Right kidney (tissue), 1 donor: ENCODE data around the gene ATAD3A.
"Not testable (repeated sequence)": the region's sequence is repeated elsewhere in the genome, so short reads cannot be mapped to it uniquely, and the experiment has no call there.

Experiments
- DNase-seq: peaks from one replicate; pipeline ENCODE4 v3.0.0-alpha.2; 2016

The ATAD3A gene

DNA sequence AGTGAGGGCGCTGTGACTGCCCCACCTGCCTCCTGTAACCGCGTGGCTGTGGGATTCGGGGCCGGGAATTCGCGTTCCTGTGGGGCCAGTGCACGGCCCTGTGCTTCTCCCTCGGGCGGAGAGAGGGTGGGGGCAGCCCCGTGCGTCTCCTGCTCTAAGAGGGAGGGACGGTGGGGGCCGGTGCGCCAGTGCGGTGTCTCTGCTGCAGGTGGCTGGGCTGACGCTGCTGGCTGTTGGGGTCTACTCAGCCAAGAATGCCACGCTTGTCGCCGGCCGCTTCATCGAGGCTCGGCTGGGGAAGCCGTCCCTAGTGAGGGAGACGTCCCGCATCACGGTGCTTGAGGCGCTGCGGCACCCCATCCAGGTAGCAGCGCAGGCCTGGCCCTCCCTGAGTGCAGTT, 10.6 kb downstream of the ATAD3A start:
- not testable (repeated sequence) for DNase-seq

DNA sequence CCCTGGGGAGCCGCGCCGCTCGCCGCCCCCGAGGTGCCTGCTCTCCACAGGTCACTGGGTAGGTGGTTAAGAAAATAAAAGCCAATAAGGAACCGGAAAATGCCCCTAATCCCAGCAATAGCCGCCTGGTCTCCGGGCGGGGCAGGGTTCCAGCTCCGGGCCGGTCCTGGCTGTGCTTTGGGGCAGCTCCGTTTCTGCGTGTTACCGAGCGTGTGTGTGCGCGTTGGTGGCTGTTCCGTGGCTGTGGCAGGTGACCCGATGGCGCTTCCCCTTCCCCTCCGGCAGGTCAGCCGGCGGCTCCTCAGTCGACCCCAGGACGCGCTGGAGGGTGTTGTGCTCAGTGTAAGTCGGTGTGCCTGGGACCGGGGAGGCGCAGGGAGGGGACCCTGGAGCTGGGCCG, 11.3 kb downstream of the ATAD3A start:
- not testable (repeated sequence) for DNase-seq

DNA sequence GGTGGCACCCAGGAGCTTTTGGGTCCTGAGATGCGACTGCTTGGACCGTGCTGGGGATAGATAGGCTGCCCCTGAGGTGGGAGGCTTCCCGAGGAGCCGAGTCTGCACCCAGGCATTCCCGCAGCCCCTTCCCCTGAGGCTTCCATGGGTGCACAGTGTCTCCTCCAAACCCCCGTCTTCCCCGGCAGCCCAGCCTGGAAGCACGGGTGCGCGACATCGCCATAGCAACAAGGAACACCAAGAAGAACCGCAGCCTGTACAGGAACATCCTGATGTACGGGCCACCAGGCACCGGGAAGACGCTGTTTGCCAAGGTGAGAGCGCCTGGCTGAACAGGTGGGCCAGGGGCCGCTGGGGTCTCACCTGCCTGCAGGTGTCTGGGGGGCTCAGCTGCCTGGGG, 11.7 kb downstream of the ATAD3A start:
- DNase-seq, result not testable (repeated sequence)

DNA sequence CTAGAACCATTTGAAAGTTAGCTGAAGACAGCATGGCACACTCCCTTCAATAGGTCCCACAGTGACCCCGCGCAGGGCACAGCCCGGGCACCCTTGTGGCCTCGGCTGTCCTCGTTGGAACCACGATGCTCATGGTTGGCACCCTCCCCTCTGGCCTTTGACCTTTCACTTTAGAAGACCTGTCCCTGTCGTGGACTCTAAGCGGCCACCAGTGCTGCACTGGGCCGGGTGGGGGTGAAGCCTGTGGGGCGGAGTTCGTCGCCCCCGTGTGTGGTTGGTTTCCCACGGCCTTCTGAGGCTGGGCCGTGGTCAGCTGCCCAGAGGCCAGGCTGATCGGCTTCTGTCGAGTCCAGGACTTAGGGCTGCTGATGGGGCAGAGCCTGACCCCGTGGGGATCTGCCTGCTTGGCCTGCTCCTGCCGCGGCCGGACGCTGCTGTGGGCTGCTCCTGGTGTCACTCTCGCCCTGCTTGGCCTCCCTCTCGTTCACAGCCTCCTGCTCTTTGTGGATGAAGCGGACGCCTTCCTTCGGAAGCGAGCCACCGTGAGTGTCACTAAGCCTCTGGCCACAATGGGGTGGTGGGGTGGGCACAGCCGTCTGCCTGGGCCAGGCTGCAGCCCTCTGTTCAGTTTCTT, 12.9 kb downstream of the ATAD3A start:
- DNase-seq, result not testable (repeated sequence)

DNA sequence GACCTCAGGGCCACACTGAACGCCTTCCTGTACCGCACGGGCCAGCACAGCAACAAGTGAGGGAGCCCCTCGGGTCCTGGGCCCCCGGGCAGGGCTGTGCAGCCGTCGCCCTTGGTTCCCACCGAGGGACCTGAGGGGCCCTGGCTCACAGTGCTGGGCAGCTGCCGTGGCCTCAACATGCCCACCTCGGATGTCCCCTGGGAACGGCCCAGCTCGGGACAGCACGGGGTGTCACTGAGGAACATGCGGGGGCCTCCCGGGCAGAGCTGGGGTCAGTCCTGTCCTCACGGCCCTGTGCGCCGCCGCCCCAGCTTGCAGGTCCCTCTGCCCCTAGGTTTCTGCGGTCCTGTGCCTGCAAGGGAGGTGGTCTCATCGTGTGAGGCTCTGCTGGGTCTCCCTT, 14.5 kb downstream of the ATAD3A start:
- DNase-seq, result not testable (repeated sequence)

DNA sequence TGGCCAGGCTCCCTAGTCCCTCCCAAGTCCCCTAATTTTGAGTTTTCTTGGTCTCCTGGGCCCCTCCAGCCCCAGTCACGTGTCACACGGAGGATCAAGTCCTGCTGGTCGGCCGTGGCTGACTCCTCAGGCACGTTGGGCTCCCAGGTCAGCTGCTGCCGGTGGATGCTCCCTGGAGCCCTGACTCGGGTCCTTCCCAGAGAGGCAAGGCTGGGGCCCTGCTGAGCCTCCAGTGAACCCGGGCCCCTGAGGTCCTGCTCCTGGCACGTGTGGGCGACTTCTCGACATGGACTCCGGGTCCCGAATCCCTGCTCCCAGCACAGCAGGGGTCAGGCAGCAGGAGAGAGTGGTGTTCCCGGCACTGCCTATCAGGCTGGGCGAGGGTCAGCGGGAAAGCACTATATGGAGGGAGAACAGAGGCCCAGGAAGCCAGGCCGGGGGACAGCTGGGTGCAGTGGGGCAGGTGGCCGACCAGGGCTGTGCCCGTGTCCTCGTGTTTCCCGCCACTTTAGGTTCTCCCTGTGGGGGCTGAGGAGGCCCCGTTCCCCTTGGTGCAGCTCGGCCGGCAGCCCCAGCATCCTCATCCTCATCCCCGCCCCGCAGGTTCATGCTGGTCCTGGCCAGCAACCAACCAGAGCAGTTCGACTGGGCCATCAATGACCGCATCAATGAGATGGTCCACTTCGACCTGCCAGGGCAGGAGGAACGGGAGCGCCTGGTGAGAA, 15.3 kb downstream of the ATAD3A start:
- no peak for DNase-seq

DNA sequence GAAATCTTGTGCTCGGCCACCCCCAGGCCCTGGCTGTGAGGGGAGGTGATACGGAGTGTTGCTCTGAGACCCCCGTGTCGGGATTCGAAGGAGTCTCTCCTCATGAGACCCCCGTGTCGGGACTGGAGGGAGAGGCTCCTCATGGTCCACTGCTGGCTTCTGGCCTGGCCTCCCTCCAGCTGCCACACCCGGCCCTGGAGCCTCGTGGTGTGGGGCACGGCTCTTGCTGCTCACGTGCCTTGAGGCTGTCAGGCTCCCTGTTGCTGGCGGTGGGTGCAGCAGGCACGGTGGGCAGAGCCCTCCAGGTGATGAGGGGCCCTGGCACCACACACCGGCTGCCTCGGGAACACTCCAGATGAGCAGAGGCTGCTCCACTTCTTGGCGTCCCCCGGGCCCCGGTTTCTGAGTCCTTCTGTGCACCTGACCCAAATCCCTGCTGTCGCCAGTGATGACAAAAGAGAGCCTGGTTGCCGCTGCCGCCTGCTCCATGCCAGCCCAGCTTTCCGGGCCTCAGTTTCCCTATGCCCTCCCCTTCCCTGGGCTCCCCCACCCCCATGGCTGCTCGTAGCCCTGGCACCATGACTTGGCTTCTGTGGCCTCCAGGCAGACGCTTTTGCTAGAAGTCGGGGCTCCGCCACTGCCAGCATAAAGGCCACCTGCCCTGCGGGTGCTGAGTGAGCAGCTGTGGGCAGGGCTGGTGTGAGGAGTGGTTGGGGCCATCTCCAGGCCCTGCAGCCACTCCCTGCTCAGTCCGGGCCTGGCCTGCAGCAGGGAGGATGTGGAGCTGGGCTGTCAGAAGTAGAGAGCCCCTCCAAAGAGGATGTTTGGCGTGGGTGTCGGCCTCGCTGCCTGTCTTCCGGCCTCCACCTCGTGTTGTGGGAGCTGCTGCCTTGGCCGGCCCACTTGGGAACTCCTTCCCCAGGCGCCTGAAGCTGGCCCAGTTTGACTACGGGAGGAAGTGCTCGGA, 16.6 kb downstream of the ATAD3A start:
- DNase-seq, result no peak

DNA sequence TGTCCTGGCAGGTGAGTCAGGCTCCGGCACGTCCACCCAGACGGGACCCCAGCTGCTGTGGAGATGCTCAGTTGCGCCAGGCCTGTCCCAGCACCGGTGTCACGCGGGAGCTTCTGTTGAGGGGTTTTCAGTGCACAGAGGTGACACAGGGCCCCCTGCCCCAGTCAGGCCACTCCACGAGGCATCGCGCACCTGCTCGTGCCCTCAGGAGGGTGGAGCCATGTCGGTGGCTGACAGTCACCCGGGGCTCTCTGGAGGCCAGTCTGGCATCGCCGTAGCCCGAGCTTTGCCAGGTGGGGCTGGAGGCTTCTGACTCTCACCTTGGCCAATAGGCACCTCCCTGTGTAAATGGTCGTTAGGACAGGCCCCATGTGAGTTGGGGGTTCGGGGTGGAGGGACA, 17.4 kb downstream of the ATAD3A start:
- DNase-seq, result no peak

DNA sequence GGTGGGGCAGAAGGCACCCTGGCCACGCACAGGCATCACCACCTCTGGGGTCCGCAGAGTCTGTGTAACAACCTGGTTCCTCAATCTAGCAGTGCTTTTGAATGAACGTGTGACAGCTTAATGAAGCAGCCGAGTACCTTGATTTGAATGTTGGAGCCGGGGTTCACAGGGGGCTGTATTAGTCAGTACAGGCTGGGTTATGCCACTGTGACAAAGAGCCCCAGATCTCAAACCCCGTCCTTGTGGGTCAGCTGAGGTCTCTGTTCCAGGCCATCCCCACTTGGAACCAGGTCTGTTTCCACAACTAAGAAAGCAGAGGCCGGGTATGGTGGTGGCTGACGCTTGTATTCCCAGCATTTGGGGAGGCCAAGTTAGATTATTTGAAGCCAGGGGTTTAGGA, 18.0 kb downstream of the ATAD3A start:
- no peak for DNase-seq

DNA sequence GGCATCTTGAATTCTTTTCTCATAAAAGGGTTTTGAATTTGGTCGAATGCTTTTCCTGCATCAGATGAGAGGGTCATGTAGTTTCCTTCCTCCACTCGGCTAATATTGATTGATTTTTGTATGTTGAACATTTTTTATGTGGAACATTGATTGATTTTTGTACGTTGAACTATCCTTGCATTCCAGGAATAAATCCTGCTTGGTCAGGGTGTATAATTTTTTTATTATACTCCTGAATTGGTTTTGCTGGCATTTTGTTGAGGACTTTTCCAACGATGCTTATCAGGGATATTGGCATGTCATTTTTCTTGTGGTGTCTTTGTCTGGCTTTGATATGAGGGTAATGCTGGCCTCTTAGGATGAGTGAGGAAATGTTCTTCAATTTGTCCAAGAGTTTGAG, 20.0 kb downstream of the ATAD3A start:
- DNase-seq, result no peak

DNA sequence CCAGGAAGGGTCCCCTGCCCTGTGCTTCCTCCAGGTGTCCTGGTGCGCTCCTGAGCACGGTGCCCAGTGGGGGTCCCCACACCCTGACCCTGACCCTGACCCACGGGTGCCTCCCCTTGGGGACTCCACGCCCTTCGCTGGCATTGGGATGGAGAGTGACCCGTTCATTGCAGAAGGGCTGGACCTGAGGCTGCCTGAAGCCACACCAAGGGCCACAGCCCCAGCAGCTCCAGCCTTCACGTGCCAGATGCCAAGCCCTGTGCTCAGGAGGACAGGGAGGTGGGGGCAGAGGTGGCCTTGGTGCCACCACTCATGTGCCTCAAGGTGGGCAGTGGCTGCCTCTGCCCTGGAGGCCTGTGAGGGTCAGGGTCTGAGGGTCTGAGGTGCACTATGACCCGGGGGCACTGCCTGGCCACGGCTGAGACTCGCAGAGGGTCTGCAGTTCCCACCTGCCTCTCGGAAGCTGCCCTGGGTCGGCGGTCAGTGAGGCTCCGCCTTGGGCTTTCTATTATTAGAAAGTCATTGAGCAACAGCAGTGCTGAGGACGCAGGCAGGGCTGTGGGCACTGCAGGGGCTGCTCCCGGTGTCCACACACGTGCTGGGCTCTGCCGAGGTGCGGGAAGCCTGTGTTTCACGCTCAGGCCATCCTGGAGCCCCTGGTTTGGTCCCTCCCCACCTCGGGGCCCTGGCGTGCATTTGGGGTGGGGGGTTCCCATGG, 21.4 kb downstream of the ATAD3A start:
- not testable (repeated sequence) for DNase-seq

DNA sequence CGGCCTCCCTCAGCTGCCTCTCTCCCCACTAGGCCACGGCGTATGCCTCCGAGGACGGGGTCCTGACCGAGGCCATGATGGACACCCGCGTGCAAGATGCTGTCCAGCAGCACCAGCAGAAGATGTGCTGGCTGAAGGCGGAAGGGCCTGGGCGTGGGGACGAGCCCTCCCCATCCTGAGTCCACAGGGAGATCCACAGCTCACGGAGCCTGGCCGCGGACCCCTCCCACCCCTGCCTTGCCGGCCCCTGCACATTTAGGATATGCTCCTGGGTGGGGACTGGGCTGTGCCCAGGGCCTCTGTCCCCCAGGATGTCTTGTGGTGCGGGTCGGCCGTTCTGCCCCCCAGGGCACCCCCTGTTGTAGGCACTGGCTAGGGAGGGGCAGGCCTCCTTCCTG, 21.9 kb downstream of the ATAD3A start:
- DNase-seq, result not testable (repeated sequence)

DNA sequence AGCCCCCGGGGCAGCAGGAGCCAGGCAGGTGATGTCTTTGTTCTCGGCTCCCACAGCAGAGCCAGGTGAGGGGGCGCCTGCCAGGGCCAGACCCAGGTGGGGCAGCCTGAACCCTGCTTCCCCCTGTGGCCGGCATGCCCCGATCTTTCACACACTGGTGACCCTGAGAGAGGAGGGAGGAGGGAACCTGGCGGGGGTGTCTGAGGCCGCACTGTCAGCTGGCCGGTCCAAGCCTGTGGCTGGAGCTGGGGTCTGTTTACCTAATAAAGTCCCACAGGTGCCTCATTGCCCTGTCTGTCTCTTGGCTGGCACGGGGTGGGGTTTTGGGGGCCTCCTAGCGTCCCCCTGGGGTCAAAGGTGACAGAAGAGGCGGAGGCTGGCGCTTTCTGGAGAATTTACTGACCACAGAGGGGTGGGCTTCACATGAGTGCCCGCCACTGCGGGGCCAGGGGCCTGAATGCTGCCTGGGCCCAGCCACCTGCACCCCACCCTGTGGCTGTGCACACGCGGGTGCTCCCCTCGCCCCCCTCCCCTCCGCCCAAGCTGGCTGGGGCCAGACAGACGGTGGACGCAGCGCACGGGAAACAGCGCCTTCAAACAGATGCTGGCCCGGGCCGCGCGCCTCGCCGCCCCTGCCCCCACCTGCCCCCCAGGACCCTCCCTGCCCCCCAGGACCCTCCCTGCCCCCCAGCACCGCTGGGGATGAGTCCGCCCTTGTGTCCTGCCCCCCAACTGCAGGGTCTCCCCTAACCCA, 22.6 kb downstream of the ATAD3A start:
- DNase-seq, result no peak

DNA sequence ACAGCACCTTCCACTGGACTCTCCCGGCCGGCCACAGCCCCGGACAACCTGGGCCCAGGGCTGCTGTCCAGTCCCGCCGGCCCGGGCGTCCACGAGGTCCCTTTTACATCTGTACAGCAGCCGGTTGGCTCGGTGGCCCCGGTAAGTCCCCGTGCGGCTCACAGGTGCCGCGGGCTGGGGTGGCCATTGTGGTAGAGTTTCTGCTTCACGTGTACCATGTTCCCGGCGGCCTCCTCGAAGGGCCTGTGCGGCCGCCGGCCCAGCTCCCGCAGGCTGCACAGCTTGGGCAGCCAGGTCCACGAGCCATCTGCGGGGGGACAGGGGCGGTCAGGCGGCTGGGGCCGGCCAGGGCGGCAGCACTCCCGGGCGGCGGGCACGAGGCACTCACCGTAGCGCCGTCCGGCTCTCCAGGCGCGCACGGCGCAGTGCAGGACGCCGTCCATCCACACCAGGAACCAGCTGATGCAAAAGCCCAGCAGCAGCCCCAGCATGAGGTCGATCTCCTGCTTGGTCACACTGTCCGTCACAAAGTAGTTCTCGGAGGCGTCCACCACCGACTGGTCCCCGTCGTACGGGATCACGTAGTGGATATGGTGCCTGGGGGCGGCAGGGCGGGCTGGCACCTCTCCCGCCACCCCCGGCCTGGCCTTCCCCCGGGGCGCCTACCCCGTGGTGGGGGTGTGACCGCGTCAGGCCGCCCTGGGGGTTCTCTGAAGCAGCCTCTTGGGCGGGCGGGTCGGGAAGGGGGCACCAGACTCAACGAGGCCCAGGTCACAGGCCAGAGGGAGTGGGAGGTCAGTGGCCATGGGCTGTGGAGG, 23.4 kb downstream of the ATAD3A start:
- no peak for DNase-seq

DNA sequence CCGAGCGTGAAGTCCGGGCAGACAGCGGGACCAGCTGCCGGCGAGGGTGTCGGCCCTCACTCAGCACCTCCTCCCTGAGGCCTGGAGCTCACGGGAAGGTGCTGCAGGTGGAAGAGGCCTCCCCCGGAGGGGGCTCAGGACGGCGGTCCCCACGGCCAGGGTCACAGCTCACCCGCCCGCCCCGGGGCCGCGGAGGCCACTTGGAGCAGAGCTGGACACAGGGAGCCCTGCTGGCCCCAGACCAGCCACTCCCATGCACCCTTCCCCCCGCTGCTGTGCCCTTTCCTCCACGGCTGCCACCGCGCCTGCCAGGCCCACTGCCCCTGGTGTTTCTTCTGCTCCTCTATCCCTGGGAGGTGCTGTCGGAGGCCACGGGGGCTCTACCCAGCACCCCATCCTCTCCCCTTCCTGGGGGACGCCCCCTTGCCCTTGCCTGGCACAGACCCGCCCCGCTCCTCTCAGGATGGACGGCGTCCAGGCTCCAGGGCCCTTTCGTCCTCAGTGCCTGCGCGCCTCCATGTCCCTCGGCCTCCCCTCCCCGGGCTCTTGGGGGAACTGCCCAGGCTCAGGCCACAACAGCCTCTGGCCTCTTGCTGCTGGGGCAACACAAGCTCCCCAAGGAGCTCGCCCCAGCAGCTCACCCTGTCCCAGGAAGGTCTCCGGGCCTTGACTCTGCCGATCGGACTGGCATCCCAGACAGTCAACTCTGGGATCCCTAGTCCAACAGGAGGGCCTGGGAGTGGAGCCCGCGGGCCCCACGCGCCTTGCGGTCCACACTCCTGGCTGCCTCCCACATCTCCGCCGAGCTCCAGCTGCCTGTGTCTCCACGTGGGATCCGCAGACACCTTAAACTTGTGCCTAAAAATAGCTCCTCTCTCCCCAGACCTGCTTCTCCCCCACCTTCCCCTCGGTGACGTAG, 24.3 kb downstream of the ATAD3A start:
- DNase-seq, result no peak

DNA sequence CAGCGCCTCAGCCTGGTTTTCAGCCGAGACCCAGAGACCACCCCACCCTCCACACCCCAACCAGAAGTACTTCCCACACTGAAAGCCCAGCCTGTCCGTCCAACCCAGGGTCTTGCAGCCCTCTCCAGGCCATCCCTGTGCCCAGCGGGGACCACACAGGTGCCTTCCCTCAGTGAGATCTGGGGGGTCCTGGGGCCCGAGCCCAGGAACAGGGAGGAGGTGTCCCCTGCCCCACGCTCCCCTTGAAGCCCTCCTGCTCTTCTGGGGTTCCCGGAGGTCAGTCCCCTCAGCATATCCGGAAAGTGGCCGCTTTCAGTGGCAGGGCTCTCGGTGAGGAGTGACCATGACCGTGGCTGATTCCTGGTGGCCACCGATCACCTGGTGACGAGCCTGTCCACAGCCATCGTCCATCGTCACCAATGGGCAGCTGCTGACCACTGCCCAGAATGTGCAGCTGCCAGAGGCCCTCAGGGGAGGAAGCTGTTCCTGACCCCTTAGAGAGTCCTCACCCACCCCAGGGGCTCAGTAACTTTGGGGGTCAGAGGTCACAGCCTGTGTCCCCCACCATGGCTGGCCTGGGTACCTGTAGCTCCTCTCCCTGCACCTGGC, 25.1 kb downstream of the ATAD3A start:
- no peak for DNase-seq

DNA sequence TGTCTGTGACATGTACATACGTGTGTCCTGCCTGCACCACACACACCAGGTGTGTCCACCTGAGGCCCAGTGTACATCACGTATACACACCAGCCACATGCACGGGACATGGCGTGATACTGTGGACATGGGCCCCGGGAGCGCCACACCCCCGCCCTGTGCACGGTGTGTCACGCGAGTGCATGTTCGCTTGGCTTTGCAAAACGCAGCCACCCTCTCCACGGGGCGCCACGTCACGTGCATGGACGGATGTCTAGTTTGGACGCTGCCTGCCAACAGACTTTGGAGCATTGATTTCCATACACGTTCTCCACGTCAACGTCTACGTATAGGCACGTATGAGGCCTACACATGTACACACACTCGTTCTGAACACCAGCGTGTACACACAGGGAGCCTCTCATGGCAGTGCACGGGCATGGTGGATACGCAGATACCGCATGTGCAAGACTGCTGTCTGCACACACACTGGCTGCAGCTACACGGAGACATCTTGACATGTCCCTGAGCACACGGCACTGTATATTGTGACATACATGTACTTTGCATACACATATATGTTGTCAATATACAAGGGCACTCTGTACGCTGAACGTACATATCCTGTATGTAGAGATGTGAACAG, 25.8 kb downstream of the ATAD3A start:
- DNase-seq, result no peak

DNA sequence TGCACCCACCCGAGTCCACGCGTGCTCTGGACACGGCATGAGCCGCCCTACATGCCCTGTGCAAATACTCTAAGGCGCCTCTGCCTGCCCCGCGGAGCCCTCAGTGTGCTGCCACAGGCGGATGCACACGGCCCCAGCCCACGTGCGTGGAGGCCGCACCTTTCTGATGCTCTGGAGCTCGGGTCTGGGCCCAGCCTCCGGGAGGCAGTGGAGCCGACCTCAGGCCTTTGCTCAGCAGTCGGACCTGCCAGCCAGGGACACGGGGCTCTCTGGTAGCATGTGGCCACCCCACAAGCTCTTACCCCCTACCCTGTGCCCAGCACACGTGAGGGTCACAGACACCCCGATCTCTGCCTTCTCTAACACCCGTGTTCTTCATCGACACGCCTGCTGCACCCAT, 26.4 kb downstream of the ATAD3A start:
- DNase-seq, result no peak

DNA sequence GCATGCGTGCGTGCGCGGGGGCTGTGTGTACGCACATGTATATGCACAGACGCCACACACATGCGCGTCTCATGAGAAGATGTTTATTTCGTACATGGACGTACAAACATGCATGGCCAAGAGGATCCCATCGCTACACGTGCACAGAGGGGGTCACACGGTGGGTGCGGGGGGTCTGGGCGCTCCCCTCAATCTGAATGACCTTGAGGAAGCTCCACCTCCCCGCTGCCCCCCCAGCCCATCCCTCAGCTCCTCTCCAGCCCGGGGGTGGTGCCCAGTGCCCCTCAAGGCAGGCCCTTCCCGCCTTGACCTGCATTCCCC, 27.0 kb downstream of the ATAD3A start:
- DNase-seq, result no peak
